Hematopoietic multipotent progenitor cell treated with erythropoietin and hydrocortisone succinate and interleukin-3 and kit ligand, for 15 days (in vitro differentiated cells): ENCODE data around the gene SCN4A.
"Not testable (repeated sequence)": the region's sequence is repeated elsewhere in the genome, so short reads cannot be mapped to it uniquely, and the experiment has no call there.

Experiments
- DNase-seq: peaks from one replicate; pipeline ENCODE4 v3.0.0-alpha.2; 2015; ENCODE audit warnings: low spot score

The SCN4A gene

GRCh38 chr17:63984651-63985386 lies 12.1 kb upstream of the SCN4A start:
- DNase-seq, result no peak

GRCh38 chr17:63984236-63984635 lies 11.5 kb upstream of the SCN4A start:
- no peak for DNase-seq

GRCh38 chr17:63983320-63983719 lies 10.6 kb upstream of the SCN4A start:
- DNase-seq, result no peak

GRCh38 chr17:63982641-63983040 lies 9.9 kb upstream of the SCN4A start:
- not testable (repeated sequence) for DNase-seq

GRCh38 chr17:63978272-63979200 lies 5.8 kb upstream of the SCN4A start:
- no peak for DNase-seq

- peak; percentile 33 for DNase-seq
Observed at GRCh38 chr17:63976702-63977101, 4.0 kb upstream of the SCN4A start.

GRCh38 chr17:63975541-63976092 lies 2.9 kb upstream of the SCN4A start:
- no peak for DNase-seq

GRCh38 chr17:63974594-63975192 lies 2.0 kb upstream of the SCN4A start:
- no peak for DNase-seq

- DNase-seq, result no peak
Observed at GRCh38 chr17:63973930-63974593, 1.3 kb upstream of the SCN4A start.

GRCh38 chr17:63973247-63973646 lies 529 bp upstream of the SCN4A start:
- no peak for DNase-seq

- no peak for DNase-seq
Observed at GRCh38 chr17:63969278-63969677, 3.4 kb downstream of the SCN4A start.

GRCh38 chr17:63967953-63968352 lies 4.8 kb downstream of the SCN4A start:
- no peak for DNase-seq

GRCh38 chr17:63966646-63967264 lies 6.0 kb downstream of the SCN4A start:
- no peak for DNase-seq

GRCh38 chr17:63963123-63963522 lies 9.6 kb downstream of the SCN4A start:
- no peak for DNase-seq

- DNase-seq, result no peak
Observed at GRCh38 chr17:63962298-63962744, 10.4 kb downstream of the SCN4A start.

- DNase-seq, result peak; percentile 70
Observed at GRCh38 chr17:63961355-63962212, 11.1 kb downstream of the SCN4A start.

GRCh38 chr17:63960430-63960829 lies 12.3 kb downstream of the SCN4A start:
- no peak for DNase-seq

- DNase-seq, result no peak
Observed at GRCh38 chr17:63960006-63960405, 12.7 kb downstream of the SCN4A start.

GRCh38 chr17:63956296-63956920 lies 16.3 kb downstream of the SCN4A start:
- no peak for DNase-seq

- no peak for DNase-seq
Observed at GRCh38 chr17:63955791-63956190, 16.9 kb downstream of the SCN4A start.
